Vagina (tissue), 2 donors: Measurements from ENCODE around the gene SEMA3B.

Experiments used
- CTCF ChIP-seq, 3 experiments: fragments of 450-650 bp in 2 of 3; fragments of 200-600 bp in 1 of 3; sonication (generic) in 1 of 3; IDR thresholded peaks; one replicate each; pipeline ENCODE4 v1.5.1; 2017 to 2019; ENCODE audit warnings: antibody characterized with exemption in 3 of 3, mild to moderate bottlenecking in 2 of 3, moderate library complexity in 2 of 3
- POLR2A ChIP-seq, 2 donors: fragments of 450-650 bp; IDR thresholded peaks; one replicate each; pipeline ENCODE4 v1.6.1; 2017; ENCODE audit warnings: antibody characterized with exemption in 2 of 2, mild to moderate bottlenecking in 2 of 2, moderate library complexity in 2 of 2

- TF ChIP-seq POLR2A (IDR thresholded peaks at IDR 0.05): no peak
- TF ChIP-seq CTCF (IDR thresholded peaks at IDR 0.05): no peak
These were observed 10.5 kb downstream of the SEMA3B start for GRCh38 chr3:50279255-50280016.
